Activated T-cell treated with anti-CD3 and anti-CD28 coated beads, Interleukin-2, amount 50 U/mL, for 4 hours (primary cell): Measurements from ENCODE around the gene CSRP1. TPM values are rescaled to one million over a fixed set of nuclear protein-coding genes. Genes with fewer than 3 reads are reported as not detected.
A peak's percentile ranks its signal among the peaks of the same experiment; 100 is the strongest.
"Not testable (repeated sequence)": the region's sequence is repeated elsewhere in the genome, so short reads cannot be mapped to it uniquely, and the experiment has no call there.

Source experiments
- ATAC-seq, 2 donors: fragments of 200-7000 bp; cut with Tn5 transposase; one replicate each; pipeline ENCODE4 v1.10.0; 2021
- DNase-seq: peaks from one replicate; pipeline ENCODE4 v3.0.0-alpha.2; 2020
- H3K27me3 Mint-ChIP-seq: one replicate; pipeline ENCODE4 v1.8.0; 2021; ENCODE audit warnings: low read depth, mixed read lengths
- H3K36me3 Mint-ChIP-seq: one replicate; pipeline ENCODE4 v1.8.0; 2022; ENCODE audit warnings: mixed read lengths; ENCODE audit not compliant: insufficient read depth
- H3K4me1 Mint-ChIP-seq: one replicate; pipeline ENCODE4 v1.8.0; 2021; ENCODE audit warnings: low read depth, mixed read lengths
- H3K4me3 Mint-ChIP-seq: one replicate; pipeline ENCODE4 v1.8.0; 2021; ENCODE audit warnings: mild to moderate bottlenecking, moderate library complexity, mixed read lengths
- H3K9me3 Mint-ChIP-seq: one replicate; pipeline ENCODE4 v1.8.0; 2021; ENCODE audit warnings: mixed read lengths
- total RNA-seq, 3 donors: library from RNA; stranded (reverse); gene quantifications; one replicate each; pipeline ENCODE4 v1.2.1, GENCODE V29; 2021

The CSRP1 gene
- total RNA-seq, 3 donors from 2014 or later: 51.5 to 54.3 (median 52.4) TPM

- H3K9me3 Mint-ChIP-seq: no peaks in the 10 kb centered on the region
- ATAC-seq (no peak), DNase-seq (no peak)
- peaks cover 24% of the 10 kb centered on the region for H3K36me3 Mint-ChIP-seq
- H3K4me3 Mint-ChIP-seq: no peak overlapping the region
- H3K27me3 Mint-ChIP-seq: peaks cover 15% of the 10 kb centered on the region
- H3K4me1 Mint-ChIP-seq: no peaks in the 10 kb centered on the region
These were observed 24.9 kb upstream of the CSRP1 start for GRCh38 chr1:201531551-201532425.

GRCh38 chr1:201530741-201531531, 24.0 kb upstream of the CSRP1 start:
- Mint-ChIP-seq H3K4me3 (no peak overlapping the region), H3K4me1 (no peaks in the 10 kb centered on the region), H3K9me3 (no peaks in the 10 kb centered on the region), H3K36me3 (peaks cover 24% of the 10 kb centered on the region), H3K27me3 (peaks cover 8% of the 10 kb centered on the region)
- ATAC-seq (peak in 1 of 2 donors; percentile 40), DNase-seq (no peak)

GRCh38 chr1:201528631-201529252, 21.8 kb upstream of the CSRP1 start:
- ATAC-seq: no peak
- H3K4me3 Mint-ChIP-seq: no peak overlapping the region
- no peaks in the 10 kb centered on the region for H3K9me3 Mint-ChIP-seq
- H3K36me3 Mint-ChIP-seq: peaks cover 33% of the 10 kb centered on the region
- H3K27me3 Mint-ChIP-seq: no peaks in the 10 kb centered on the region
- no peak for DNase-seq
- H3K4me1 Mint-ChIP-seq: no peaks in the 10 kb centered on the region

GRCh38 chr1:201527879-201528278, 21.0 kb upstream of the CSRP1 start:
- ATAC-seq: no peak
- H3K4me3 Mint-ChIP-seq: no peak overlapping the region
- no peak for DNase-seq
- H3K4me1 Mint-ChIP-seq: no peaks in the 10 kb centered on the region
- H3K36me3 Mint-ChIP-seq: peaks cover 30% of the 10 kb centered on the region
- no peaks in the 10 kb centered on the region for H3K9me3 Mint-ChIP-seq
- no peaks in the 10 kb centered on the region for H3K27me3 Mint-ChIP-seq

GRCh38 chr1:201525193-201525778, 18.4 kb upstream of the CSRP1 start:
- H3K4me1 Mint-ChIP-seq: no peaks in the 10 kb centered on the region
- H3K36me3 Mint-ChIP-seq: peaks cover 31% of the 10 kb centered on the region
- DNase-seq (no peak), ATAC-seq (no peak)
- no peaks in the 10 kb centered on the region for H3K27me3 Mint-ChIP-seq
- no peak overlapping the region for H3K4me3 Mint-ChIP-seq
- no peaks in the 10 kb centered on the region for H3K9me3 Mint-ChIP-seq

- H3K27me3 Mint-ChIP-seq, H3K4me1 Mint-ChIP-seq, H3K9me3 Mint-ChIP-seq, DNase-seq, ATAC-seq, H3K4me3 Mint-ChIP-seq: not testable (repeated sequence)
- peaks cover 19% of the 10 kb centered on the region for H3K36me3 Mint-ChIP-seq
These were observed 13.2 kb upstream of the CSRP1 start for GRCh38 chr1:201520046-201520575.

- Mint-ChIP-seq H3K4me3 (no peak overlapping the region), H3K27me3 (no peaks in the 10 kb centered on the region), H3K4me1 (no peaks in the 10 kb centered on the region), H3K9me3 (no peaks in the 10 kb centered on the region), H3K36me3 (peaks cover 21% of the 10 kb centered on the region)
- ATAC-seq: no peak
- no peak for DNase-seq
These were observed 11.1 kb upstream of the CSRP1 start for GRCh38 chr1:201518071-201518470.

GRCh38 chr1:201517631-201518030, 10.7 kb upstream of the CSRP1 start:
- DNase-seq: no peak
- Mint-ChIP-seq H3K4me1 (no peaks in the 10 kb centered on the region), H3K9me3 (no peaks in the 10 kb centered on the region), H3K27me3 (no peaks in the 10 kb centered on the region), H3K4me3 (no peak overlapping the region), H3K36me3 (peaks cover 21% of the 10 kb centered on the region)
- no peak for ATAC-seq

GRCh38 chr1:201516511-201517127, 9.7 kb upstream of the CSRP1 start:
- peaks cover 14% of the 10 kb centered on the region for H3K36me3 Mint-ChIP-seq
- DNase-seq: no peak
- ATAC-seq: no peak
- H3K9me3 Mint-ChIP-seq: no peaks in the 10 kb centered on the region
- no peaks in the 10 kb centered on the region for H3K27me3 Mint-ChIP-seq
- no peaks in the 10 kb centered on the region for H3K4me1 Mint-ChIP-seq
- H3K4me3 Mint-ChIP-seq: no peak overlapping the region

- H3K4me3 Mint-ChIP-seq: no peak overlapping the region
- DNase-seq (no peak), ATAC-seq (peak in 1 of 2 donors; percentile 51)
- H3K4me1 Mint-ChIP-seq: no peaks in the 10 kb centered on the region
- peaks cover 10% of the 10 kb centered on the region for H3K36me3 Mint-ChIP-seq
- H3K27me3 Mint-ChIP-seq: no peaks in the 10 kb centered on the region
- H3K9me3 Mint-ChIP-seq: no peaks in the 10 kb centered on the region
These were observed 9.0 kb upstream of the CSRP1 start for GRCh38 chr1:201515895-201516294.

GRCh38 chr1:201515062-201515750, 8.3 kb upstream of the CSRP1 start:
- peaks cover 10% of the 10 kb centered on the region for H3K36me3 Mint-ChIP-seq
- no peak overlapping the region for H3K4me3 Mint-ChIP-seq
- ATAC-seq: no peak
- H3K27me3 Mint-ChIP-seq: no peaks in the 10 kb centered on the region
- no peaks in the 10 kb centered on the region for H3K4me1 Mint-ChIP-seq
- DNase-seq: no peak
- H3K9me3 Mint-ChIP-seq: no peaks in the 10 kb centered on the region

- DNase-seq (no peak), ATAC-seq (no peak)
- H3K36me3 Mint-ChIP-seq: peaks cover 10% of the 10 kb centered on the region
- H3K4me3 Mint-ChIP-seq: no peak overlapping the region
- H3K27me3 Mint-ChIP-seq: no peaks in the 10 kb centered on the region
- no peaks in the 10 kb centered on the region for H3K4me1 Mint-ChIP-seq
- no peaks in the 10 kb centered on the region for H3K9me3 Mint-ChIP-seq
These were observed 7.5 kb upstream of the CSRP1 start for GRCh38 chr1:201514466-201514865.

GRCh38 chr1:201513498-201514243, 6.7 kb upstream of the CSRP1 start:
- H3K4me1 Mint-ChIP-seq: no peaks in the 10 kb centered on the region
- H3K27me3 Mint-ChIP-seq: no peaks in the 10 kb centered on the region
- H3K4me3 Mint-ChIP-seq: no peak overlapping the region
- H3K9me3 Mint-ChIP-seq: no peaks in the 10 kb centered on the region
- no peak for ATAC-seq
- H3K36me3 Mint-ChIP-seq: peaks cover 10% of the 10 kb centered on the region
- DNase-seq: no peak
